CD4-positive, alpha-beta T cell treated with Interleukin-6 for 4 hours (primary cell): ENCODE measurements around the gene ZBTB21.
"Not testable (repeated sequence)": the region's sequence is repeated elsewhere in the genome, so short reads cannot be mapped to it uniquely, and the experiment has no call there.

Experiments used
- DNase-seq: peaks from one replicate; pipeline ENCODE4 v3.0.0-alpha.2; 2020; ENCODE audit warnings: mixed read lengths

The ZBTB21 gene

DNA sequence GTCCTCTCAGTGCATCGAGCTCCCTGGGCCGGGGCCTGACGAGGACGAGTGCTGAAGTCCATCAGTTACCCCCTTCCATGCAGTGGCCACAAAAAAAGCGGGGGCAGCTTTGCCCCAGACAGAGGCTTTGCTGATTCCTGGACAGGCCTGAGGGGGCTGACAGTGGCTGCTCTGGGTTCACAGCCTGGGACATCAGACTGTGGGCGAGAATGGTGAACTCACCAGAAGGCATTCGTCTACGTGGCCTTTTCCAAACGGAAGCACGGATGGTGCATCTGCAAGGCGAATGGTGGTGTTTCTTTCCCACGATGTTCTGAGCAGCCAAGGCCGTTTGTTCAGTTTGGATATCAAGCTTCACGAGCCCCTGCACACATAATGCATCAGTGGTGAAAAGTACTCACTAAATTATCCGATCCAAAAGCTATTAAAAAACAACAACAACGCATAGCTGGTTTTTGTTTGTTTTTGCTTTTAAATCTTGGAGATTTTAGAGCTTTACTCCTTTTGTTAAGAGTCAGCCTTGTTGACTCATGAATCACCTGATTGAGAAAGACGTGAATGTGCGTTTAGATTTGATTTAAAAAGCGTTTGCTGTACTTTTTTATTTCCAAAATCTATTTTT lies 6.3 kb upstream of the ZBTB21 start:
- no peak for DNase-seq

DNA sequence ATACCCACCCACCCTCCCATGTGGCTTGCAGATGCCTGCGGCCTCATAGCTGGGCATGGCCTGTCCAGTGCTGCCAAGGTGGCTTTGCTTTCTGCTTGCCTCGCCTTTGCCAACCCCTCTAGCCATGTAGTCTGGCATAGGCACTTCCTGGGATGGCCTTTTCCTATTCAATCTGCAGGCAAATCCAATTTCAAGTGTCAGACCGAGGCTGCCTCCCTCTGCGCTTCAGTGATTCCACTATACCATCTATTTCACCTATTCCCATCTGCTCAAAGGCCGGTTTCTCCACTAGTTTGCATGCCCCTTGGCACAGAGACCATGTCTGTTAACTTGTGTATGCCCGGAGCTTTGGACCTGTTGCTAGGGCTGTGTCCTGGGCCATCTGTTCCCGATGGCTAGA lies 3.8 kb upstream of the ZBTB21 start:
- no peak for DNase-seq

DNA sequence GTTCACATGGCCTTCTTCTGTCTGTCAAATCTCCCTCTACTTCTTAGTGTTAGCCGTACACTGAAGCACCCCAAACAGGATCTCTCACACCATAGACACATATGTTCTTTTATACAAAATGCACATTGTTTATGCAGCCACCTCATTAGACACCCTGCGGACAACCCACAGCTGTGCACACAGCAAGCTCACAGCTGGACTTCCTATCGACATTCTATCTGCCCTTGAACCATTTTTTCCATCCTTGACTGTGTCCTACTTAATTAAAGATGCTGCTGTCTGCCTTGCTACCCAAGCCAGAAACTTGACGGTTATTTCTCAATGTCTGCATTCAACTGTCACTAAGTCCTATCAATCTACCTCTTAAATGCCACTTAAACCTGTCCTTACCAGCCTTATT lies 3.2 kb upstream of the ZBTB21 start:
- DNase-seq, result no peak

DNA sequence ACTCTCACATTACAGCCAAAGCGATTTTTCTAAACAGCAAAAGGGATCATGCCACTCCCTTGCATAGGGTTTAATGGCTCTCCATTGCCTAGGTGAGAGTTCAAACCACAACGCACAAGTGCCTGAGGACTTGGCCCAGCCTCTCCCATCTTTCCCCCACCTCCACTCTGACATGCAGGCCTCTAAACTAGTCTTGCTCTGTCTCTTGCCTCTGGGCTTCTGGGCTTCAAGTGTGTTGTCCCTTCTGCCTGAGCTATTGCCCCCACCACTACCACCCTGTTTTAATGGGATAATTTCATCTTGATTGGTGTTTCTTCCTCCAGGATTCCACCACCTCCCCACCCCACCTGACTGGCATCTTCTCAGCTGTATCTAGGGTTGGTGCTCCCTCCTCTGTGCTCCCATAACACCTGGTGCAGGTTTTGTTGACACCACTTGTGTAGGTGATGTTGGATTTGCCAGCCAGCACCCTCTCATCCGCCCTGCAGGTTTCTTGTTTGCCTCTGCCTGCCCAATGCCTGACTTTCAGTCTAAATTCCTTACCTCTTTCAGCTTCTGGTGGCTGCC lies 2.7 kb upstream of the ZBTB21 start:
- DNase-seq, result no peak

DNA sequence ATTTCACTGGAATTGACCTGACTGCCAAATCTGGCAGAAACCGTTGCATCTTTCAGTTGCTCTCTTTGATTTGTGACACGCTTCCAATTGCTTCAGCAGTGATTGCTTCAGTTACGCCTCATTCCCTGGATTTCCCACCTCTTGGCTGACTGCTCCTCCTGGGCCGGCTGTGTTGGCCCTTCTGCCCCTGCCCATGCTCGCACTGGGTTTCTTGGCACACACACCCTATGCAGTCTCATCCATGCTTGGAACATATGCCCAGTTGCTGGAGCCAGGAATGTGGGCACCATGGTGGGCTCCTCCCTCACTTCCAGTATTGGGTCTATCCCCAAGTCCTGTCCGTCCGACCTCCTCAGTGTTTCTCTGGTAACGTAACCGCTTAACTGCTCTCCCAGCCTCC lies 2.2 kb upstream of the ZBTB21 start:
- DNase-seq, result no peak

DNA sequence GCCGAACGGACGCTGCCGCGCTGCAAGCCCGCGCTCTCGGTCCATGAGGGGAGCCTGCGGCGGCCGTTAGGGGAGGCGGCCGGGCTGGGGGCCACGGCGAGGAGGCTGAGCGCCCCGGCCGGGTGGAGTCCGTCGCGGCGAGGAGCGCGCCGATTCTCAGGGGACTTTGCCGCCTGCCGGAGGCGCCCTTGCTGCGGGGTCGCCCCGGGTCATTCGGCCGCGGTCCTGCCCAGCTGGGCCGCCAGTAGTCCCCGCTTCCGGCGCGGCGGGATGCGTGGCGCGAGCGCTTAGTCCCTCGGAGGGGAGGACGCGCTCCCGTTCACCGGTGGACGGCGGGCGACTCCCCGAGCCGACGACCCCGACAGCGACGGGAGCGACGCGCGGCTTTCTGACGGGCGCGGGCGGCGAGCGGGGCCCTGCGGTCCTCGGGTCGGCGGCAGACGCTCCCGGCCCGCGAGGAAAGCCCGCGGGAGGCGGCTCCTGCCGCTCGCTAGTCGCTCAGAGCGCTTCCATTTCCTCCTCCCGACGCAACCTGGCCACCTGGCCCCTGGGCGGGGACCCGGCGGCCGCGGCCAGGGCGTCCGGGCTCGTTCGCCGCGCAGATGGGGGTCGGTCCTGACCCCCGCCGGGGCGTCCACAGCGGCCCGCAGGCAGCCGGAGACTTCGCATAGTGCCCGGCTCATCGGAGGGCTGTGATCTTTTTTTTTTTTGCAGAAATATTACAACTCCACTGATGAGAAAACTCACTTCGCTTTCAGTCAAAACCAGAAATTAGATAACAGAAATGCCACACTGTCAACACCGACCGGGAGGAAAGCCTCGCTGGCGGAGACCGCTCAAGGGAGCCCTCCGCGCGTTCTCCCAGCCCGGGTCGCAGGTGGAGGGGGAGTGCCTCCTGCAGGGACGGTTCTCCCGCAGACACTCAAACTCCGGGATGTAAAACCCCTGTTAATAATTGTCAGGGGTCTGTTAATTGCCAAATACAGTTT lies 641 bp upstream of the ZBTB21 start:
- DNase-seq, result peak; percentile 39

DNA sequence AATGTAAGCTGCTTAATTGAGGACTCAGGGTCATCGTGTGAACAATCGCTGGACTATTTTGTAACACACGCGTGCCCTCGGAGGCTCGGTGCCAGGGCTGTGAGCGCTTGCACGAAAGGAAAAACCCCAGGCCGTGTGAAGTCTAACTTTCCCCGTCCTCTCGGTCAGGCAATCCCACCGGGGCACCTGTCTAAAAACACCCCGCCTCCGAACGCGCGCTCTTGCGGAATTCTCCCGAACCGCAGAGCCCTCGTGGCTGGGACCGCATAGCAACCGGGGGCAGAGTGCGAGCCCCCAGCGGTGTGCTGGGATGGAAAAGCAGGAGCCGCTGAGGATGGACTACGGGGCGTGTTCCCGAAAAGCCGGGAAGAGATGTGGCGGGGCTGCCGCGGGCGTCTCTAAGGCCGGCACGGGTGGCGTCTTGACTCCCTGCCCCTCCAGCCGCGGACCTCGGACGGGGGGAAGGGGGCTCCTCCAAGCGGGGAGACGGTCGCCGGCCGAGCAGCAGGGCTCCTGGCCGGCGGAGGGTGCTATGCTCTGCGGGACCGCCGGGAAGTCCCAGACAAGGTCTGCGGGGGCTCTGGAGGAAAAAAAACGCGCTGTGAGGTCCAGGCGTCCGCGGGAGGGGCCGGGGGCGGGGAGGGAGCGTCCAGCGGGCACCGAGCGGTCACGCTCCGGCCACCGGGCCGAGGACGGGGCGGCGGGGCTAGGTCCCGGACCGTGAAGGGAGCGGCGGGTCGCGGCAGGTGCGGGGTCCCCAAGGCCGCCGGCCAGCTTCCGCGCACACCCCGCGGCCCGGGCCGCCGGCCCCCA lies 936 bp downstream of the ZBTB21 start:
- peak; percentile 57 for DNase-seq

DNA sequence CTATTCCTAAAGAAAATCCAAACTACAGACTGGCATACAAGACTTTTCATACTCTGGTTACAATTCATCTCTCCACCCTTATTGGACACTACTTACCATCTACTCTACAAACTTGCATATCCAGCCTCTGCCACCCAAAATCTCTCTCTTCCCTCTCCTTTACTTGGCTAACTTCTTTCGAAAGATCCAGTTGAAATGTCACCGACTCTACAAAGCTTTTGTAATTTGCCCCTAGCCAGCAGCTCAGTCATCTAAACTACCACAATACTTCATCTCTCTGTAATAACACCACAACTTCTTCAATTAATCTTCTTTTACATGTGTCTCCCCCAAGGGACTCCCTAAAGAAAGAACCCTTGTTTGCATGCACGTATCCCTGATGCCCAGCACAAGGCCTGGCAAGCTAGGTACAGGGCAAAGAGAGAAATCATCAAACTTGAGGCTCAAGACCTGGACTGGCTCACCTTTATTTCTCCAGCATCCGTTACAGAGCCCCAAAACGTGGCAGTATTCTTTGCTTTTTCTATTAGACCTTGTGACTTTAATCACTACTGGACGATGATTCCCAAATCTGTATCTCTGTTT lies 2.7 kb downstream of the ZBTB21 start:
- no peak for DNase-seq

DNA sequence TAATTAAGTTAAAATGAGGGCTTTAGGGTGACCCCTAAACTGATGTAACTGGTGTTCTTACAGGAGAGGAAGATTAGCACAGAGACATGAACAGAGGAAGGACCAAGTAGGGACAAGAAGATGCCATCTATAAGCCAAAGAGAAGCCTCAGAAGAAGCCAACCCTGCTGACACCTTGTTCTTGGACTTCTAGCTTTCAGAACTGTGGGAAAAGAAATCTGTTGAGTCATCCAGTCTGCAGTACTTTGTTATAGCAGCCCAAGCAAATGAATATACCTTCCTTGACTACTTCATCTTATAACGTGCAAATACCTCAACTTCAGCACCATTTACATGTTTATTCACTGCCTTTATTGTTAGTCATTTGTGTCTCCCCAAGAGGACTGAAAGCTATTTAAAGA lies 3.4 kb downstream of the ZBTB21 start:
- no peak for DNase-seq

DNA sequence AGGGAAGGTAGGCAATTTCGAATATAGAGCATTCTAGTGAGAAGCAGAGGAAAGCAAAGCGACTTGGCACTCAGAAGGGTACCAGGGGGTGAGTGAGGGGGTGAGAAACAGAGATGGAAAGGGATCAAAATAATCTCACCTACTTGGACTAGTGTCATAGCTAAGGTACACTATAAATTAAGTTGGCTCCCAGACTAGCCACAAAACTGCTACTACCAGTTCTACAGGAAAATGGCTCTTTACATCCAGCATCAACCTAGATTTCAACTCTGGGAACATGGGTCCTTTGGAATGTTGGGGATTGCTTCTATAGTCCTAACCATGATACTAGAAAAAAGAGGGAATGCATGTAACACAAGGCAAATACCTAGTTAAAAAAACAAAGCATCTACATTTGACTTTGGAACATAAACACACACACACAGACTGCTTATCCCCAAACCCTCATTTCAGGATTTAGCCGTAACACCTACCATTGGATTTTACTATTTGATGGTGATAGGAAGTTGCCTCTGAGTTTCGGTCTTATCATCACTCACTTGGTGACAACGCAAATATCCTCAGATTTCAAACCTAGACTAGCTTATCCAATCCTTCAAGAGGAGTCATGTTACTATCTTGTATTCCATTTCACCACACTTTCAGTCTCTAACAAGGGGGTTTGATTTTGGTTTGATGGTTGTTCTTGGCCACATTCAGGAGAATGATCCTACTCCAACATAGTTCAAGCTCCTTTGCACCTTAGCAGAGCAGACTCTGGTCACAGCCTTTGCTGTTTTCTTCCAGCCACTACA lies 5.6 kb downstream of the ZBTB21 start:
- no peak for DNase-seq

DNA sequence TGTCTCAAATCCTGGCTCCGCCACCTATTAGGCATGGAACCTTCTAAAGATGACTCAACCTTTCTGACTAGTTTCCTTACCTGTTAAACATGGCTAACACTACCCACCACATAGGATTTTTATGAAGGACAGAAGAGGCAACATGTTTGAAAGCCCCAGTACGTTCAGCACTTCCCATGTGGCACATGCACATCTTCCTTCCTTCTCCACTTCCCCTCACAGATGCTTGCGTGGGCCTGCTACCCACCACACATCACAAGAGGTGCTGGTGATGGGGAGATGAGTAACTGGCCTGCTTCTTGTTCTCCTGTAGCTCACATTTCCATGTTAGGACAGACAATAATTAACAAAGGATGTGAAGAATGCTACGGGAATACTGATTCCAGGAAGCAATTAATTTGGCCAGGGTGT lies 7.1 kb downstream of the ZBTB21 start:
- no peak for DNase-seq

DNA sequence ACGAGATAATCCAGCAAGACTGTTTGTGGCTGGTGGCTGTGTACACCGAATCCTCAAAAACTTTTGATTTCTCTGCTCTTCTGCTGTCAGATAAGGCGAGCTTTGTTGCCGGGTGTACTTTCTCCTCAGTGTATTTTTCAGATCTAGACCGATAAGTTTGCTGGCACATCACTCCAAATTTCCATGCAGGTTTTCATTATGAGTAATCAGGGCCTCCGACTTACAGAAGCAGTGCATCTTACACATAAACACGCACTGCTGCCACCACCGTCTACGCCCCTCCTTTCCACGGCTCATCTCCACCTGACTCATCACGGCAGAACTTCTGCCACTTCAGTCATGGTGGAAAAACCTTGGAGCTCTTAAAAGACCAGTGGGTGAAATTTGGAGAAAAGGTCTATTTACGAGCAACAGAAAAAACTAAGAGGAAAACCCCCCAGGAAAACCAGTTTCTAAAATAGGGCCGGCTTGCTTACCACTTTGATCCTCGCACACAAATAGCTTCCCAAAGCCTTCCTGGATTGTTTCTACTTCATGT lies 7.7 kb downstream of the ZBTB21 start:
- DNase-seq, result peak; percentile 70

DNA sequence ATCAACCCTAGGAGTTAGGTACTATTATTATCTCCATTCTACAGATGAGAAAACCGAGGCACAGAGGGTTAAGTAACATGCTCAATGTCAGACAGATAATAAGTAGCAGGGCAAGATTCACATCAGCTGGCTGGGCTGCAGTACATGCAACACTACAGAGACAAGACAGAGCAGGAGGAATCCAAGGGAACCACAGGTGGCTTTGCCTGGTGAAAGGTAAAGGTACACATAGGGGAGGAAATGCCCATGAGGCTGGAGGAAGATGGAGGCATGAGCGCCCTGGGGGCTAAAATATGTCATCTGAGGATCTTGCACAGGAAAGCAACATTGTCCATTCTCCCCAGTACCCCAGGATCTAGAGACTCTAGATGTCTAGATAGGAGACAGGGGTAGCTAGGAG lies 8.4 kb downstream of the ZBTB21 start:
- no peak for DNase-seq

DNA sequence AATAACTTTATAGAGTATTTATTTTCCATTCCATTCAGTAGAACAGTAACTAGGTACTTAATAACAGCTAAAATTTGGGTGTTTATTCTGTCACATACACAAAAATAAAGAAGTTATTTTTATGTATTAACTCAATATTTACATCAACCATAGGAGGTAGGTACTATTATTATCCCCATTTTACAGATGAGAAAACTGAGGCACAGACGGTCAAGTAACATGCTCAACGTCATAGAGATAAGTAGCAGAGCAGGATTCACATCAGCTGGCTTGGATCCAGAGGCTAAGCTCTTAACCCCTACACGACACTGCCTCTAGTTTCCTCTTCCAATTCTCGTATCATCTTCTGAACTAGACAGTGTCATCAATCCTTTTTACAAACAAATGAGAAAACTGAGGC lies 9.3 kb downstream of the ZBTB21 start:
- no peak for DNase-seq

DNA sequence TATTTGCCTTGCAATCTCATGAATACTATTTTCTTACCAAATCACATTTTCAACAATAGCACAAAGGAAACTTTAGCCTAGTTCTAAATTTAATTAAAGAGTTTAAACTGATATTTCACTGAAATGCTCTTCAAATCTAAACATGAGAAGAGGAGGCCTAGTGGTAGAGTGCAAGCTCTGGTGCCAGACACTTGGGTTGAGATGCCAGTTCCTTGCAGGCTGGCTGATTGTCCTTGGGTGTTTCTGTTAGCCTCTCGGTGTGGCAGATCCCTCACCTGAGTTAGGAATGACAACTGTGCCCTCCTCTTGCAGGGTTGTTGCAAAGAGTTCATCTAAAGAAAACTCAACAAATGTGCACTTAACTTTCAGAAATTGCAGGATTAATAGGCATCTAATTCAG lies 12.5 kb downstream of the ZBTB21 start:
- no peak for DNase-seq

DNA sequence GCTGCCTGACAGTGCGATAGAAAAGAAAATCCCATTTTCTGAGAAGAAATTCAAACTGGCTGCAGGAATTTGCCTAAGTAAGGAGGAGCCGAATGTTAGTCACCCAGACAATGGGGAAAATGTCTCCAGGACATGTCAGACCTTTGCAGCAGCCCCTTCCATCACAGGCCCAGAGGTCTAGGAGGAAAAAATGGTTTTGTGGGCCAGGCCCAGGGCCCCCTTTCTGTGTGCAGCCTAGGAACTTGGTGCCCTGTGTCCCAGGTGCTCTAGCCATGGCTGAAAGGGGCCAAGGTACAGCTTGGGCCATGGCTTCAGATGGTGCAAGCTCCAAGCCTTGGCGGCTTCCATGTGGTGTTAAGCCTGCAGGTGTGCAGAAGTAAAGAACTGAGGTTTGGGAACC lies 14.6 kb downstream of the ZBTB21 start:
- no peak for DNase-seq

DNA sequence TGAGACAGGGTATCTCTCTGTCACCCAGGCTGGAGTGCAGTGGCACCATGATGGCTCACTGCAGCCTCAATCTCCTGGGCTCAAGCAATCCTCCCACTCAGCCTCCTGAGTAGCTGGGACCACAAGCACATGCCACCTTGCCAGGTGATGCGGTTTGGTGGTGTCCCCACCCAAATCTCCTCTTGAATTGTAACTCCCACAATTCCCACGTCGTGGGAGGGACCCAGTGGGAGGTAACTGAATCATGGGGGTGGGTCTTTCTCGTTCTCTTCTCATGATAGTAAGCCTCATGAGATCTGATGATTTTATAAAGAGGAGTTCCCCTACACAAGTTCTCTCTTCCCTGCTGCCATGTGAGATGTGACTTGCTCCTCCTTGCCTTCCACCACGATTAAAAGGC lies 15.5 kb downstream of the ZBTB21 start:
- DNase-seq, result not testable (repeated sequence)

DNA sequence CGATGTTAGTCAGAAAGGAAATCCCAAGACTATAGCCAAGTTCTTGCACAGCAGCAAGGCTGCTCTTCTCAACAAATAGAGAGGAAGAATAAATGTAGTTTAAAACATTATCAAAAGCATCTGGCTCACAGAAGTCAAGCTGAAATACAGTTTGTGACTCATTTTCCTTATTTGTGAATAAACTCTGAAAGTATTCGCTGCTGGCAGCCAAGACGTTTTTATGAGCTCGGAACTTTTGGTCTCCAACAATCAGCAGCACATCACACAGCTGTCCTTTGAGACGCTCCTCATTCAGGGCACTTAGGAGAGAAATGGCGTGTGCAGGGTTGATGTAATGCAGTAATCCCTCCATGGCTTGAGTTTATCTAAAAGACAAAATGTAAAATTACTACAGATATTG lies 16.4 kb downstream of the ZBTB21 start:
- no peak for DNase-seq

DNA sequence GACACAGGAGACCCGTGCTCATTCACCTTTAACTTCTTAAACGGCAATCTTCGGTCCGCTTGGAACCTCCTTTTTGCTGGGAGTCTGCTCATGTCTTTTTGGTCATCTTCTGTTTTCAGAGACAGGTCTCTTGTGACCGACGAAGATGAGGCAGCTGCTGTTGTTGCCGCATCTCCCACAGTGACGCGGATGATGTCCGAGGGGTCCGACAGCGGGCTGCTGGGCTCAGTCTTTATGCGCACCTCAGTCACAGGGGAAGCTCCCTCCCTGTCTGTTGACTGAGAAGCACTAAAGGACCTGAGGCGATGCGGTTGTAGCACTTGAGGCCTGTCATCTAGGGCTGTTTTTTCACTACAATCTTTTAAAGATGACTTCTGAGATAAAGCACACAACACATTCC lies 17.6 kb downstream of the ZBTB21 start:
- no peak for DNase-seq

DNA sequence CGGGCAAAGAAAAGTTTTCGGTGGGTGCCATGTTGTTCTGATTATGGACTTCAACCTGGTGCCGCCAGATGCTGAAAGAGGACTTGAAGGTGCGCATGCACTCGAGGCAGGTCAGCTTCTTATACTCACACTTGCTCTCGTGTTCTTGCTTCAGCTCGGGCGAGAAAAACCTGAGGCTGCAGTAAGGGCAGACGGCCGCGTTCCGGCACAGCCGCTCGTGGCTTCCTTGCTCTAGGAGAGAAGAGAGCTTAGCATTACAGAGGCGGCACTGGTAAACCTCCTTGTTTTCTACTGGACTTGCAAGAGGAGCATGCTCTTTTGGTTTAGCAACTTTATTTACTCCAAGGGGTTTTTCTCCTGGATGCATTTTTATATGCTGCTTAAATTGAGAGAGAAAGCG lies 18.5 kb downstream of the ZBTB21 start:
- DNase-seq, result no peak

DNA sequence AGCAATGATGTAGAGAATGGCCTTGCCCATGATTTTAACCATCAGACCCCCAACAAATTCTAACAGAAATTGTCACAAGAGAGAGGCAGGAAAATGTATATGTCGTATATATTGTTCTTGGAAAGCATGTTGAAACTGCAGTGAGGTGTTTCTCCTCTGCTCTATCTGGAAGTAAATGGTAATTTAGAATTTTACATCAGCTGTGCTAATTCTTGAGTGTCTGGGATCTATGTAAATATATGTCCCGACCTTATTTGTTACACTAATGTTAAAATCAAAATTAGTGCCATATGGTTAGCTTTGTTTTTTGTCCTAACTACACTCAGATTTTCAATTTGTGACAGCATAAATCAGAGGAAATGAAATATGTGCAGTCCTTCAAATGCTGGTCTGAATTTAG lies 20.5 kb downstream of the ZBTB21 start:
- no peak for DNase-seq

DNA sequence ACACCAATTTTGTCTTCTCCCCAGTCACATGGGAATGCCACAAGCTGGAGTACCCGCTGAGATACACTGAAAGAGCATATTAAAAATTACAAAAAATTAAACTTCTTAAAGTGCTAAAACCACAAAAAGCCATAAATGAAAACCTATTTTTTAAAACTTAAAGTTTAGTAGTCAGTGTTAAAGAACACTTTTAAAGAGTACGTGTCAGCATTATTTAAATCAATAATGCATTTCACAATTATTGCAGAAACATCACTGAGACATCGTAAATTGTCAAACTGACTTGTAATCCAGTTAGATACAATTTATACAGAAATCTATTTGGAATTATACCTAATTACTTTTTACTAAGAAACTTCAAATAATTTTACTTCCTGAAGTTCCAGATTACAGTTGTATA lies 22.9 kb downstream of the ZBTB21 start:
- DNase-seq, result no peak
